GM12878 (cell line): Measurements from ENCODE around the gene CAPN10.

ENCODE experiments used
- BACH1 ChIP-seq: fragments of 450-650 bp; IDR thresholded peaks from 2 replicates; pipeline ENCODE4 v1.6.1; 2017; ENCODE audit warnings: mild to moderate bottlenecking, borderline replicate concordance
- CREM ChIP-seq: IDR thresholded peaks from 2 replicates; pipeline ENCODE4 v1.6.1; 2014; ENCODE audit warnings: antibody characterized with exemption, low read depth

- TF ChIP-seq CREM, result no peak
- no peak for TF ChIP-seq BACH1
Measured at GRCh38 chr2:240637901-240638345, 51.4 kb downstream of the CAPN10 start.
